H9 (cell line): ENCODE measurements around the gene TACR2. TPM values are rescaled to one million over a fixed set of nuclear protein-coding genes. Genes with fewer than 3 reads are reported as not detected.

Source experiments
- DNase-seq: peaks from one replicate; pipeline ENCODE4 v3.0.0-alpha.2; 2017
- H2AFZ ChIP-seq: one replicate; pipeline ENCODE4 v1.6.1; 2013; ENCODE audit warnings: mild to moderate bottlenecking, low read length, control low read depth, moderate library complexity
- H2AK5ac ChIP-seq: 2 replicates; pipeline ENCODE4 v1.6.1; 2013; ENCODE audit warnings: low read length, control low read depth, mixed read lengths; ENCODE audit not compliant: insufficient read length
- H2BK120ac ChIP-seq: one replicate; pipeline ENCODE4 v1.6.1; 2013; ENCODE audit warnings: low read depth, mild to moderate bottlenecking, low read length, control low read depth, inconsistent platforms; ENCODE audit not compliant: poor library complexity, severe bottlenecking
- H2BK12ac ChIP-seq: 2 replicates; pipeline ENCODE4 v1.6.1; 2013; ENCODE audit warnings: low read length, control low read depth, mixed read lengths, low read depth; ENCODE audit not compliant: insufficient read length
- H2BK15ac ChIP-seq: 2 replicates; pipeline ENCODE4 v1.6.1; 2013; ENCODE audit warnings: low read depth, low read length, control low read depth
- H2BK20ac ChIP-seq: one replicate; pipeline ENCODE4 v1.6.1; 2013; ENCODE audit warnings: low read depth, mild to moderate bottlenecking, low read length, control low read depth, inconsistent platforms; ENCODE audit not compliant: poor library complexity, severe bottlenecking
- H2BK5ac ChIP-seq: 2 replicates; pipeline ENCODE4 v1.6.1; 2013; ENCODE audit warnings: low read length, control low read depth, mixed read lengths; ENCODE audit not compliant: insufficient read length
- H3K14ac ChIP-seq: 2 replicates; pipeline ENCODE4 v1.6.1; 2013; ENCODE audit warnings: low read length, control low read depth; ENCODE audit not compliant: insufficient read depth
- H3K18ac ChIP-seq: 2 replicates; pipeline ENCODE4 v1.6.1; 2013; ENCODE audit warnings: low read depth, mild to moderate bottlenecking, mixed read lengths, low read length, control low read depth; ENCODE audit not compliant: insufficient read length
- H3K23ac ChIP-seq: 2 replicates; pipeline ENCODE4 v1.6.1; 2013; ENCODE audit warnings: low read length, control low read depth, mixed read lengths, low read depth; ENCODE audit not compliant: insufficient read length
- H3K23me2 ChIP-seq: 2 replicates; pipeline ENCODE4 v1.6.1; 2013; ENCODE audit warnings: low read depth, mild to moderate bottlenecking, mixed read lengths, low read length, control low read depth; ENCODE audit not compliant: insufficient read length, poor library complexity, severe bottlenecking
- H3K27ac ChIP-seq: 2 replicates; pipeline ENCODE4 v1.5.1; 2013; ENCODE audit warnings: low read length, control low read depth, mixed read lengths, low read depth; ENCODE audit not compliant: insufficient read length
- H3K27me3 ChIP-seq: 2 replicates; pipeline ENCODE4 v1.6.1; 2013; ENCODE audit warnings: low read length, control low read depth, inconsistent platforms; ENCODE audit not compliant: insufficient read depth
- H3K4ac ChIP-seq: 2 replicates; pipeline ENCODE4 v1.6.1; 2013; ENCODE audit warnings: low read depth, mild to moderate bottlenecking, control low read depth, inconsistent platforms, low read length, moderate library complexity
- H3K4me1 ChIP-seq: 2 replicates; pipeline ENCODE4 v1.6.1; 2013; ENCODE audit warnings: low read length, control low read depth, inconsistent platforms; ENCODE audit not compliant: insufficient read depth
- H3K4me2 ChIP-seq: 2 replicates; pipeline ENCODE4 v1.6.1; 2013; ENCODE audit warnings: low read length, control low read depth, mixed read lengths; ENCODE audit not compliant: insufficient read length, insufficient read depth
- H3K56ac ChIP-seq: 2 replicates; pipeline ENCODE4 v1.6.1; 2013; ENCODE audit warnings: low read depth, mild to moderate bottlenecking, mixed read lengths, low read length, control low read depth; ENCODE audit not compliant: insufficient read length
- H3K79me1 ChIP-seq: 2 replicates; pipeline ENCODE4 v1.6.1; 2013; ENCODE audit warnings: low read depth, mild to moderate bottlenecking, moderate library complexity, low read length, control low read depth, inconsistent platforms; ENCODE audit not compliant: insufficient read depth, poor library complexity, severe bottlenecking
- H3K79me2 ChIP-seq: 2 replicates; pipeline ENCODE4 v1.6.1; 2013; ENCODE audit warnings: low read length, control low read depth, inconsistent platforms; ENCODE audit not compliant: insufficient read depth
- H3K9ac ChIP-seq: 2 replicates; pipeline ENCODE4 v1.6.1; 2013; ENCODE audit warnings: low read length, control low read depth, mixed read lengths; ENCODE audit not compliant: insufficient read length; ENCODE audit errors: extremely low read depth
- H3K9me3 ChIP-seq: one replicate; pipeline ENCODE4 v1.6.1; 2013; ENCODE audit warnings: low read depth, low read length, inconsistent platforms; ENCODE audit not compliant: control insufficient read depth
- H3T11ph ChIP-seq: one replicate; pipeline ENCODE4 v1.6.1; 2013; ENCODE audit warnings: mild to moderate bottlenecking, low read length, control low read depth, inconsistent platforms
- H4K20me1 ChIP-seq: one replicate; pipeline ENCODE4 v1.6.1; 2013; ENCODE audit not compliant: control insufficient read depth, insufficient read length, insufficient read depth
- H4K5ac ChIP-seq: 2 replicates; pipeline ENCODE4 v1.6.1; 2013; ENCODE audit warnings: low read depth, mild to moderate bottlenecking, mixed read lengths, low read length, control low read depth; ENCODE audit not compliant: insufficient read length
- H4K8ac ChIP-seq: replicated peaks from 2 replicates; pipeline ENCODE4 v1.6.1; 2013; ENCODE audit warnings: low read length, control low read depth, mixed read lengths, low read depth; ENCODE audit not compliant: insufficient read length
- H4K91ac ChIP-seq: 2 replicates; pipeline ENCODE4 v1.6.1; 2013; ENCODE audit warnings: low read depth, mild to moderate bottlenecking, moderate library complexity, mixed read lengths, low read length, control low read depth; ENCODE audit not compliant: insufficient read length
- H3K27ac Mint-ChIP-seq, 3 experiments: 2 replicates in 2 of 3; 3 replicates in 1 of 3; pipeline ENCODE4 v1.8.0; 2020 to 2021; ENCODE audit warnings: mixed read lengths in 3 of 3, mild to moderate bottlenecking in 1 of 3, moderate library complexity in 1 of 3
- H3K27me3 Mint-ChIP-seq: 2 replicates; pipeline ENCODE4 v1.8.0; 2021; ENCODE audit warnings: low read depth, mild to moderate bottlenecking, moderate library complexity, mixed read lengths
- H3K36me3 Mint-ChIP-seq, 3 experiments: 2 replicates in 2 of 3; 3 replicates in 1 of 3; pipeline ENCODE4 v1.8.0; 2020 to 2021; ENCODE audit warnings: low read depth in 3 of 3, mixed read lengths in 3 of 3; ENCODE audit not compliant: insufficient read depth in 1 of 3
- H3K4me1 Mint-ChIP-seq, 2 experiments: 2 replicates each; pipeline ENCODE4 v1.8.0; 2020; ENCODE audit warnings: mixed read lengths in 2 of 2
- H3K4me3 Mint-ChIP-seq, 2 experiments: 2 replicates in 1 of 2; 3 replicates in 1 of 2; pipeline ENCODE4 v1.8.0; 2020 to 2021; ENCODE audit warnings: mild to moderate bottlenecking in 2 of 2, mixed read lengths in 2 of 2, moderate library complexity in 1 of 2
- H3K9me3 Mint-ChIP-seq, 2 experiments: 2 replicates in 1 of 2; 3 replicates in 1 of 2; pipeline ENCODE4 v1.8.0; 2020; ENCODE audit warnings: mild to moderate bottlenecking in 2 of 2, mixed read lengths in 2 of 2, moderate library complexity in 1 of 2
- CTCF ChIP-seq: fragments of 200-600 bp; sonication (generic); conservative IDR thresholded peaks from 3 replicates; pipeline ENCODE4 v1.8.0; 2021; ENCODE audit warnings: antibody characterized with exemption, mild to moderate bottlenecking
- WGBS: extraction: QIAGEN DNeasy Blood & Tissue Kit; methylation state at CpG from one replicate; pipeline ENCODE4 v1.1.7; 2013; ENCODE audit warnings: missing lambda C conversion rate, low lambda C conversion rate, mixed read lengths; ENCODE audit not compliant: insufficient read length; ENCODE audit errors: extremely low coverage; 5-methylcytosine and 5-hydroxymethylcytosine counted together
- total RNA-seq: library from RNA; stranded (reverse); gene quantifications from 2 replicates; pipeline ENCODE4 v1.2.1, GENCODE V29; 2021

Gene TACR2
- total RNA-seq, 1 experiment from 2014 or later: not detected

GRCh38 chr10:69362471-69362954 lies 54.2 kb downstream of the TACR2 start:
- H3K27ac ChIP-seq: no peak overlapping the region
- no peak for TF ChIP-seq CTCF
- H4K91ac ChIP-seq: no peak overlapping the region
- no peak overlapping the region for H3T11ph ChIP-seq
- no peak overlapping the region for H2BK120ac ChIP-seq
- H3K79me1 ChIP-seq: peaks cover 9% of the 10 kb centered on the region
- WGBS: no CpG with 5 or more reads among the region's 13 CpGs
- no peaks in the 10 kb centered on the region for H3K9me3 Mint-ChIP-seq
- H3K27me3 Mint-ChIP-seq: no peaks in the 10 kb centered on the region
- DNase-seq: no peak
- no peak overlapping the region for H2BK20ac ChIP-seq
- H3K4me3 Mint-ChIP-seq: no peak overlapping the region
- no peak overlapping the region for H2BK5ac ChIP-seq
- H3K23me2 ChIP-seq: no peaks in the 10 kb centered on the region
- H3K27me3 ChIP-seq: no peaks in the 10 kb centered on the region
- no peak overlapping the region for H2AK5ac ChIP-seq
- H3K9me3 ChIP-seq: no peaks in the 10 kb centered on the region
- no peak overlapping the region for H3K4me2 ChIP-seq
- H3K4ac ChIP-seq: no peak overlapping the region
- H3K79me2 ChIP-seq: peaks cover 6% of the 10 kb centered on the region; the same call in 1 of the 2 replicates
- no peak overlapping the region for H2BK15ac ChIP-seq
- no peak overlapping the region for H2AFZ ChIP-seq
- H3K23ac ChIP-seq: no peak overlapping the region
- peaks cover 8% of the 10 kb centered on the region; the same call in 1 of the 2 replicates for H3K4me1 ChIP-seq
- H3K18ac ChIP-seq: no peak overlapping the region
- no peak overlapping the region for H4K8ac ChIP-seq
- H3K27ac Mint-ChIP-seq: peak overlapping the region; percentile 10 to 44 (median 11); a peak in 2 of 7 replicates
- H4K5ac ChIP-seq: no peak overlapping the region
- H3K36me3 Mint-ChIP-seq: peaks cover 19 to 51% (median 26%) of the 10 kb centered on the region in 3 experiments; a peak in 6 of 7 replicates
- H3K9ac ChIP-seq: no peak overlapping the region
- no peaks in the 10 kb centered on the region for H4K20me1 ChIP-seq
- H3K56ac ChIP-seq: no peak overlapping the region
- no peak overlapping the region for H2BK12ac ChIP-seq
- peaks cover 23 to 32% of the 10 kb centered on the region in 2 experiments for H3K4me1 Mint-ChIP-seq
- no peak overlapping the region for H3K14ac ChIP-seq
